HAP-1 (cell line): Measurements from ENCODE around the gene FYN.

Experiments used
- DNase-seq, 2 experiments: peaks; one replicate each; pipeline ENCODE4 v3.0.0-alpha.2; 2016 to 2020; ENCODE audit warnings: low spot score in 2 of 2
- H3K27me3 ChIP-seq: fragments of 250-450 bp; sonication (Bioruptor Pico); 2 replicates; pipeline ENCODE4 v1.5.1; 2020; ENCODE audit warnings: low read depth, mild to moderate bottlenecking, moderate library complexity
- H3K36me3 ChIP-seq: fragments of 250-450 bp; sonication (Bioruptor Pico); replicated peaks from 2 replicates; pipeline ENCODE4 v1.5.1; 2020; ENCODE audit warnings: mild to moderate bottlenecking
- H3K4me1 ChIP-seq: fragments of 250-450 bp; sonication (Bioruptor Pico); 2 replicates; pipeline ENCODE4 v1.5.1; 2020; ENCODE audit warnings: mild to moderate bottlenecking
- H3K4me3 ChIP-seq: fragments of 250-450 bp; sonication (Bioruptor Pico); 2 replicates; pipeline ENCODE4 v1.5.1; 2020; ENCODE audit warnings: mild to moderate bottlenecking, moderate library complexity
- H3K9me3 ChIP-seq: fragments of 250-450 bp; sonication (Bioruptor Pico); 2 replicates; pipeline ENCODE4 v1.5.1; 2020; ENCODE audit warnings: mild to moderate bottlenecking, moderate library complexity
- in situ Hi-C: fragments of 300-500 bp; cut with MboI; formaldehyde crosslinking; loops from 3 replicates; pipeline ENCODE4 v1.14.3; 2020; ENCODE audit warnings: low sequenced_read_pairs, inconsistent platforms, mixed read lengths

FYN gene

GRCh38 chr6:111770263-111771093 lies 102.8 kb downstream of the FYN start:
- Histone ChIP-seq H3K9me3 (no peaks in the 10 kb centered on the region), H3K4me3 (no peak overlapping the region), H3K27me3 (no peaks in the 10 kb centered on the region), H3K36me3 (no peaks in the 10 kb centered on the region), H3K4me1 (no peaks in the 10 kb centered on the region)
- DNase-seq: no peak
- in situ Hi-C loops: no loop called here

DNA sequence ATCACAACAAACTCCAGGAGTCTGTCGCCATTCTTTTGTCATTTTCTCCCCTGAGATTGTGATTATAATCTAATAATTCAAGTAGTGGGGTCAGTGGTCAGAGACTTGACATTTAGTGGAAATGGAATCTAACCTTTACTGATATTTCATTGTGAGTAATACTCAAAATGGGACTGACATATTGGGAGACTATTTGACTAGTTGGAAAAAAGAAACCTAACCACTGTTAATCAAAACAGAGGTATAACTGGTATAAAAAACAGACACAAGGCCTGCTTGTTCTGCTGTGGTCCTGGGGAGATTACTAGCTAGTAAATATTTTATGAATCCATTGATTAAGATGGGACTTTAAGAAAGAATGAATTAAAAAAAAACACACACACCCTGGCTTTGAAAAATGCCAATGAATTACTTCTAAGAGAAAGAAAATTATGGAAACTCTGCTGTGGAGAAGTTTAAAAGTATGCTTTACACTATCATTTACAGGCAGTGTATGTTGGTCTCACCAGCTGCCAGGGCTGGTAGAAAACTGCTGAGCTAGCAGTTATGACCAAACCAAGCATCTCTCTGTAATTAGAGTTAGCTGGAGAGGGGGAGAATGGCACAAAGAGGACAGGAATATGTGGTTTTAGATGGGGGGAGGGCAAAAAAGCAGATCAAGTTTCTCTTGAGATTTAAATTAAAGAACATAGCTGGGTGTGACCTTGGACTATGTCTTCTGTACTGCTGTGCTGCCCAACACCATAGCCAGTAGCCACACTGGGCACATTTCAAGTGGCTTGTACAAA lies 103.7 kb downstream of the FYN start:
- in situ Hi-C loops: no loop called here
- Histone ChIP-seq H3K27me3 (no peaks in the 10 kb centered on the region), H3K36me3 (no peaks in the 10 kb centered on the region)

DNA sequence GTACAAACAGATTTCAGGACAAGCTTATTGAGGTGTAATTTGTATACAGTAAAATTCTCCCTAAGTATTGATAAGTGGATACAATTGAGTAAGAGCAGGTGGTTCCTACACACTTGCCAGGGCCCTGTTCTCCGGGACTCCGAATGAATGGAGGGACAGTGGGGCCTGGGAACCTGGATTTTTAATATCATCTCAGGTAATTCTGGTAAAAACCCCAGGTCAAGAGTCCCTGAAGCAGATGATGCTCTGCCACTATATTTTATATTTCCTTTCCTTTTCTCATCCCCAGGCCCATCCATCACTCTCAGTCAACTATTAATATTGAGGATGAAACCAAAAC lies 104.9 kb downstream of the FYN start:
- H3K4me3 ChIP-seq: no peak overlapping the region
- H3K36me3 ChIP-seq: no peaks in the 10 kb centered on the region
- no peaks in the 10 kb centered on the region for H3K9me3 ChIP-seq
- in situ Hi-C loops: no loop called here
- no peaks in the 10 kb centered on the region for H3K4me1 ChIP-seq
- H3K27me3 ChIP-seq: no peaks in the 10 kb centered on the region
- no peak for DNase-seq

More for the DNA sequence above, 103.7 kb downstream of the FYN start:
- Histone ChIP-seq H3K4me1 (no peaks in the 10 kb centered on the region), H3K9me3 (no peaks in the 10 kb centered on the region), H3K4me3 (no peak overlapping the region)
- no peak for DNase-seq

- H3K9me3 ChIP-seq: no peaks in the 10 kb centered on the region
- H3K4me1 ChIP-seq: no peaks in the 10 kb centered on the region
- no peak overlapping the region for H3K4me3 ChIP-seq
- in situ Hi-C loops: no loop called here
- DNase-seq: no peak
- H3K36me3 ChIP-seq: no peaks in the 10 kb centered on the region
- no peaks in the 10 kb centered on the region for H3K27me3 ChIP-seq
These were observed 105.4 kb downstream of the FYN start for GRCh38 chr6:111767752-111768430.

DNA sequence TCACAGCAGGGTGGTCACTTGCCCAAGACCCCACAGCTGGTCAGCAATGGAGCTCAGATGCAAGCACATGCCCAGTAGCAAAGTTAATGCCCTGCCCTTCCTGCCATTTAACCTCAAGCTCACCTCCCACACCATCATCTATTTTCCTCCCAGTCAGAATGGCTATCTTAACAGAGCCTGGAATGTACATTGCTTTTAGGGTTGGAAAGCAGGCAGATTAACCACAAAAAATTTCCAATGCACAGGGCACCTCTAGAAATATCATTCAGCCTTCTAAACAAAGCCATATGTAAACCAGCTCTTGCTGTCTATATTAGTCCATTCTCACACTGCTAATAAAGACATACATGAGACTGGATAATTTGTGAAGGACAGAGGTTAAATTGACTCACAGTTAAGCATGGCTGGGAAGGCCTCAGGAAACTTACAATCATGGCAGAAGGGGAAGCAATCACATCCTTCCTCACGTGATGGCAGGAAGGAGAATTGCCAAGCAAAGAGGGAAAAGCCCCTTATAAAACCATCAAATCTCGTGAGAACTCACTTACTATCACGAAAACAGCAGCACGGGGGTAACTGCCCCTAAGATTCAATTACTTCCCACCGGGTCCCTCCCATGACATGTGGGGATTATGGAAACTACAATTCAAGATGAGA lies 106.9 kb downstream of the FYN start:
- Histone ChIP-seq H3K9me3 (no peaks in the 10 kb centered on the region), H3K27me3 (no peaks in the 10 kb centered on the region), H3K4me1 (no peaks in the 10 kb centered on the region), H3K36me3 (no peaks in the 10 kb centered on the region), H3K4me3 (no peak overlapping the region)
- no peak for DNase-seq
- in situ Hi-C loops: no loop called here

DNA sequence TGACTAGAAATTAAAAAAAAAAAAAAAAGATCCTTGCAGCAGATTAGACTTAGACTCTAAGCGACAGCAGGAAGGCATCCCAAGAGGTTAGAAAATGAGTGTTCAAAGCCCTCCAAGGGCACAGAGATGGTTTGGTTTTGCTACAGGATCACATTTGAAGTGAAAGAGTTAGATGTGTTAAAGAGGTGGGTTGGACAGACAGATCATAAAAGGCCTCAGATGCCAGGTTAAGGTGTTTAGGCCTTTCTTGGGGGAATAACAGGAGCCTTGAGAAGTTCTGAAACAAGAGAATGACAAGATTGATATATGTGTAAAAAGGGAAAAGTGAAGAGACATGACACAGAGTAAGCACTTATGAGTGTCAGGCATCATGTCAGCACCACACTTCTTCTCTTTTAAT lies 107.5 kb downstream of the FYN start:
- in situ Hi-C loops: no loop called here
- H3K36me3 ChIP-seq: no peaks in the 10 kb centered on the region
- H3K9me3 ChIP-seq: no peaks in the 10 kb centered on the region
- DNase-seq: no peak
- H3K4me3 ChIP-seq: no peak overlapping the region
- no peaks in the 10 kb centered on the region for H3K27me3 ChIP-seq
- H3K4me1 ChIP-seq: no peaks in the 10 kb centered on the region

GRCh38 chr6:111764238-111765175 lies 108.7 kb downstream of the FYN start:
- DNase-seq: no peak
- no peak overlapping the region for H3K4me3 ChIP-seq
- no peaks in the 10 kb centered on the region for H3K27me3 ChIP-seq
- H3K36me3 ChIP-seq: no peaks in the 10 kb centered on the region
- no peaks in the 10 kb centered on the region for H3K9me3 ChIP-seq
- no peaks in the 10 kb centered on the region for H3K4me1 ChIP-seq
- in situ Hi-C loops: no loop called here

DNA sequence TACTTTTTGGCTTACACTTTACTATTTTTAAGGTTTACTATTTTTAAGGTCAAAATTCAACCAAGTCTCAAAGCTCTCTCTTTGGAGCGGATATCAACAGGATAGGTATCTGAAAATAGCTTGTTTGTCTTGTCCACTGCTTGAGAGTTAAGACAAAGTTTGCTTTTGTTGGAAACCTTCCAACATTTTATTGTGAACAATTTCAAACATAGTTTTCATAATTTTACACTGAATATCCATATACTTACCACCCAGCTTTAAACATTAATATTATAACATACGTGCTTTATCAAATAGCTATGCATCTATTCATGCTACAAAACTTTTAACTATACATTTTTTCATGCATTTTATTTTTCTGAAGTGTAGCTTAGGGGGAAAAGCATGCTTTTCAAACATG lies 109.9 kb downstream of the FYN start:
- in situ Hi-C loops: no loop called here
- no peaks in the 10 kb centered on the region for H3K4me1 ChIP-seq
- DNase-seq: no peak
- H3K36me3 ChIP-seq: no peaks in the 10 kb centered on the region
- H3K27me3 ChIP-seq: no peaks in the 10 kb centered on the region
- no peak overlapping the region for H3K4me3 ChIP-seq
- no peaks in the 10 kb centered on the region for H3K9me3 ChIP-seq

GRCh38 chr6:111761783-111762312 lies 111.4 kb downstream of the FYN start:
- in situ Hi-C loops: no loop called here
- no peak overlapping the region for H3K4me3 ChIP-seq
- H3K4me1 ChIP-seq: no peaks in the 10 kb centered on the region
- no peak for DNase-seq
- no peaks in the 10 kb centered on the region for H3K27me3 ChIP-seq
- H3K9me3 ChIP-seq: no peaks in the 10 kb centered on the region
- H3K36me3 ChIP-seq: no peaks in the 10 kb centered on the region

DNA sequence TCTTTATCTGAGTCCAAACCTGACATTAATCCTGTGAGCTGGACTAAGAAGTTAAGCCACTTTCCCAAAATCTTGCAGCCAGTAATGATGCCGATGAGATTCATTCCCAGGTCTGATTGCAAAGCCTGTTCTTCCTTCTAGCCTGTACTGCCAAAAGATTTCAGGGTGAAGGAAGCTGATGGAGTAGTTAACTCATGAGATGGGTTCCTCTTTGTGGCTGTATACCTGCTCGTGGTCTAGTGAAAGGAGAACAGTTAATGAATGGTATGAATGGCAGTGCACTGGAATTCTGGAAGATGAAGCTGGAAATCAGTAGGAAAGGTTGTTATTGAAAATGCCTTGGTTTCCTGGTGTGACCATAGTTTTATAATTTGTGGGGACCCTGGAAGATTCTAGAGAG lies 112.0 kb downstream of the FYN start:
- Histone ChIP-seq H3K27me3 (no peaks in the 10 kb centered on the region), H3K9me3 (no peaks in the 10 kb centered on the region), H3K36me3 (no peaks in the 10 kb centered on the region), H3K4me3 (no peak overlapping the region), H3K4me1 (no peaks in the 10 kb centered on the region)
- in situ Hi-C loops: no loop called here
- DNase-seq: no peak

DNA sequence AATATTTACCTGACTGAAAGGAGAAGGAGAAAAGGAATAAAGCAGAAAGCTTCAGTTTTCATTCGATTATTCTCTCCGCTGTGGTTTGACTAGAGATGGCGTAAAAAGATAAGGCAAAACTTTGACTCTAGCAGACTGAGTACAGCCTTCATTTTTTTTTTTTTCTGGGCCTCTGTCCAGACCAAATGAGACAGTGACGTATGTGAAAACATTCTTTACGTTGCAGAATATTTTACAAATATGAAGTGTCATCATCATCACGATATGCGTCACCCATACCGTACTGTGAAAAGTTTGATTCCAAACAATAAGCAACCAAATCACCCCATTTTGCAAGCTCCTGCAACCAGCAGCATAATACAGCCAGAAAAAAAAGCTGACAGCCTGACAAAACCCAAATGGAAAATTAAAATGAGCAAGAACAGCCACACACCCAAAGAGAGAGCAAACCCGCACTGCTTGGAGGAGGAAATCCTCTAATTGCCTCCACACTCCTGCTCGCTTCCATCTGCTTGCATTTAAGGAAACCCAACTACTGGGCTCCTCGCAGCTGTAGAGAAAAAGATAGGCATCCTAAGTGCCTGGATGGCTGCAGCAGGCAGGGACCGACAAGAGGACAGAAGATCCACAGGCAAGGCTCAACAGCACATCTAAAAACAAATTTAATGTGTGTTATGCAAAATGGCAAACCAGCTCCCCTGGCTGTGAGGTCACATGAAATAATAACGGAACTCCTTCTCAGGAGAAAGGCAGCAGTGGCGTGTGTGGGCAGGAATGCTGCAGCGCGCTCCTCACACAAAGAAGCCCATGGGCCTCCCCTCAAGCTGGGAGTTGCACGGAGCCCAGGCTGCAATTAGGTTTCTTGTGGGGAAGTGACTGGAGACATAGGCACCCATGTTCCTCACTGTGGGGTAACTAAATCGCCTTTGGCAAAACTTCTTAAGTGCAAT lies 113.1 kb downstream of the FYN start:
- no peak for DNase-seq
- H3K4me3 ChIP-seq: no peak overlapping the region
- in situ Hi-C loops: no loop called here
- no peaks in the 10 kb centered on the region for H3K9me3 ChIP-seq
- no peaks in the 10 kb centered on the region for H3K27me3 ChIP-seq
- H3K36me3 ChIP-seq: no peaks in the 10 kb centered on the region
- H3K4me1 ChIP-seq: no peaks in the 10 kb centered on the region

GRCh38 chr6:111759331-111759835 lies 113.9 kb downstream of the FYN start:
- no peak for DNase-seq
- H3K4me3 ChIP-seq: no peak overlapping the region
- H3K9me3 ChIP-seq: no peaks in the 10 kb centered on the region
- in situ Hi-C loops: no loop called here
- no peaks in the 10 kb centered on the region for H3K36me3 ChIP-seq
- no peaks in the 10 kb centered on the region for H3K27me3 ChIP-seq
- H3K4me1 ChIP-seq: no peaks in the 10 kb centered on the region
